ENCODE data around the gene OSTF1.

Gene OSTF1

GRCh38 chr9:75086541-75087288, 1.6 kb upstream of the OSTF1 start:
- no peak for DNase-seq

- peak; percentile 7 for DNase-seq
These were observed 958 bp upstream of the OSTF1 start for GRCh38 chr9:75087289-75087823.

GRCh38 chr9:75088646-75089372, 495 bp downstream of the OSTF1 start:
- peak; percentile 2 for DNase-seq

- DNase-seq: no peak
These were observed 1.1 kb downstream of the OSTF1 start for GRCh38 chr9:75089373-75089766.

GRCh38 chr9:75090579-75090978, 2.3 kb downstream of the OSTF1 start:
- DNase-seq: no peak

GRCh38 chr9:75092766-75093165, 4.5 kb downstream of the OSTF1 start:
- no peak for DNase-seq

GRCh38 chr9:75096796-75097195, 8.5 kb downstream of the OSTF1 start:
- no peak for DNase-seq

GRCh38 chr9:75101004-75101588, 12.8 kb downstream of the OSTF1 start:
- no peak for DNase-seq

- DNase-seq: no peak
These were observed 14.0 kb downstream of the OSTF1 start for GRCh38 chr9:75102177-75102790.

GRCh38 chr9:75104607-75105006, 16.3 kb downstream of the OSTF1 start:
- DNase-seq: no peak

- DNase-seq: no peak
These were observed 16.8 kb downstream of the OSTF1 start for GRCh38 chr9:75105019-75105540.

- DNase-seq: no peak
These were observed 17.5 kb downstream of the OSTF1 start for GRCh38 chr9:75105841-75106240.

- no peak for DNase-seq
These were observed 18.5 kb downstream of the OSTF1 start for GRCh38 chr9:75106857-75107256.

GRCh38 chr9:75108571-75108970, 20.3 kb downstream of the OSTF1 start:
- DNase-seq: no peak

GRCh38 chr9:75109210-75109839, 21.0 kb downstream of the OSTF1 start:
- no peak for DNase-seq

- DNase-seq: no peak
These were observed 22.8 kb downstream of the OSTF1 start for GRCh38 chr9:75111019-75111622.

GRCh38 chr9:75112789-75113188, 24.5 kb downstream of the OSTF1 start:
- no peak for DNase-seq

- DNase-seq: no peak
These were observed 28.0 kb downstream of the OSTF1 start for GRCh38 chr9:75116306-75116705.

GRCh38 chr9:75117564-75117963, 29.2 kb downstream of the OSTF1 start:
- DNase-seq: no peak

GRCh38 chr9:75120686-75121085, 32.4 kb downstream of the OSTF1 start:
- no peak for DNase-seq

GRCh38 chr9:75121914-75122558, 33.7 kb downstream of the OSTF1 start:
- DNase-seq: no peak

- DNase-seq: no peak
These were observed 35.4 kb downstream of the OSTF1 start for GRCh38 chr9:75123696-75124095.
